MCF 10A (cell line): ENCODE data around the gene CCDC12. TPM values are rescaled to one million over a fixed set of nuclear protein-coding genes. Genes with fewer than 3 reads are reported as not detected.

Experiments used
- BruUV-seq: library from RNA; stranded (reverse); fragments of 400-500 nt; replicated peaks from 2 replicates; lab custom pipeline; 2021; lab: Mats Ljungman, UMichigan
- CTCF ChIA-PET: fragments of 300-600 bp; sonication (Branson Sonifier 250); formaldehyde crosslinking; extraction: SDS; loops from one replicate; lab custom pipeline; 2021; ENCODE audit warnings: antibody characterized with exemption, inconsistent platforms; lab: Yijun Ruan, JAX
- POLR2A ChIA-PET: fragments of 300-600, 350-650 bp; sonication (Branson Sonifier 250); formaldehyde crosslinking; extraction: SDS; loops from one replicate; lab custom pipeline; 2020; ENCODE audit warnings: antibody characterized with exemption, inconsistent platforms; lab: Yijun Ruan, JAX
- DNase-seq: peaks from one replicate; pipeline ENCODE4 v3.0.0-alpha.2; 2018; ENCODE audit not compliant: unreplicated experiment
- H3K27ac Mint-ChIP-seq: one replicate; pipeline ENCODE4 v1.8.0; 2022; ENCODE audit warnings: mild to moderate bottlenecking, low read depth, mixed read lengths; ENCODE audit not compliant: unreplicated experiment
- H3K27me3 Mint-ChIP-seq: one replicate; pipeline ENCODE4 v1.8.0; 2022; ENCODE audit warnings: mixed read lengths; ENCODE audit not compliant: insufficient read depth, unreplicated experiment
- H3K36me3 Mint-ChIP-seq: one replicate; pipeline ENCODE4 v1.8.0; 2022; ENCODE audit warnings: mild to moderate bottlenecking, moderate library complexity, mixed read lengths; ENCODE audit not compliant: insufficient read depth, unreplicated experiment
- H3K4me1 Mint-ChIP-seq: one replicate; pipeline ENCODE4 v1.8.0; 2022; ENCODE audit warnings: mixed read lengths; ENCODE audit not compliant: insufficient read depth, unreplicated experiment
- H3K4me3 Mint-ChIP-seq: one replicate; pipeline ENCODE4 v1.8.0; 2022; ENCODE audit warnings: mild to moderate bottlenecking, moderate library complexity, mixed read lengths; ENCODE audit not compliant: unreplicated experiment
- H3K9me3 Mint-ChIP-seq: one replicate; pipeline ENCODE4 v1.8.0; 2022; ENCODE audit warnings: mixed read lengths; ENCODE audit not compliant: unreplicated experiment
- CTCF ChIP-seq: fragments of 200-600 bp; IDR thresholded peaks from one replicate; pipeline ENCODE4 v1.8.0; 2022; ENCODE audit warnings: antibody characterized with exemption, mild to moderate bottlenecking; ENCODE audit not compliant: unreplicated experiment
- intact Hi-C: fragments of 100-400 bp; cut with micrococcal nuclease; formaldehyde crosslinking; loops from 2 replicates; pipeline ENCODE4 v1.14.1; 2022
- total RNA-seq: library from RNA; stranded (reverse); gene quantifications from 2 replicates; pipeline ENCODE4 v1.2.3, GENCODE V29; 2022

Gene CCDC12
- total RNA-seq, 1 experiment from 2014 or later = 45.9 TPM

- peaks cover 41% of the 10 kb centered on the region for H3K4me1 Mint-ChIP-seq
- H3K9me3 Mint-ChIP-seq = no peaks in the 10 kb centered on the region
- CTCF ChIA-PET = no interaction called here
- BruUV-seq = no TSS peak
- H3K36me3 Mint-ChIP-seq = peaks cover 17% of the 10 kb centered on the region
- H3K4me3 Mint-ChIP-seq = no peak overlapping the region
- TF ChIP-seq CTCF = no peak
- POLR2A ChIA-PET = no interaction called here
- no peaks in the 10 kb centered on the region for H3K27me3 Mint-ChIP-seq
- intact Hi-C loops = no loop called here
- H3K27ac Mint-ChIP-seq = no peak overlapping the region
- DNase-seq = no peak
Measured at GRCh38 chr3:46962990-46963389, 13.6 kb downstream of the CCDC12 start.

- ChIA-PET CTCF (no interaction called here), POLR2A (no interaction called here)
- Mint-ChIP-seq H3K4me1 (peaks cover 39% of the 10 kb centered on the region), H3K36me3 (peaks cover 22% of the 10 kb centered on the region), H3K4me3 (no peak overlapping the region), H3K9me3 (no peaks in the 10 kb centered on the region), H3K27me3 (no peaks in the 10 kb centered on the region), H3K27ac (no peak overlapping the region)
- intact Hi-C loops = no loop called here
- TF ChIP-seq CTCF = no peak
- no peak for DNase-seq
- no TSS peak for BruUV-seq
Measured at GRCh38 chr3:46962427-46962826, 14.1 kb downstream of the CCDC12 start.

- H3K4me1 Mint-ChIP-seq = peaks cover 27% of the 10 kb centered on the region
- TF ChIP-seq CTCF = no peak
- intact Hi-C loops = no loop called here
- H3K9me3 Mint-ChIP-seq = no peaks in the 10 kb centered on the region
- POLR2A ChIA-PET = interaction anchor here (0.8 kb wide), 1 partner anchor 15 kb away, joined by 3 read pairs; the partner anchor contains the start of gene CCDC12
- BruUV-seq = no TSS peak
- H3K27me3 Mint-ChIP-seq = no peaks in the 10 kb centered on the region
- no peak for DNase-seq
- H3K27ac Mint-ChIP-seq = peak overlapping the region; percentile 87
- H3K4me3 Mint-ChIP-seq = no peak overlapping the region
- H3K36me3 Mint-ChIP-seq = peaks cover 9% of the 10 kb centered on the region
- CTCF ChIA-PET = interaction anchor here (0.7 to 1.1 kb wide), 2 partner anchors 10 to 30 kb away, joined by 3 to 4 read pairs; no protein-coding TSS in a partner anchor
Measured at GRCh38 chr3:46960835-46961234, 15.7 kb downstream of the CCDC12 start.

- ChIA-PET CTCF (interaction anchor here (0.6 to 0.7 kb wide), 2 partner anchors 25 to 31 kb away, joined by 3 to 4 read pairs; no protein-coding TSS in a partner anchor), POLR2A (interaction anchor here (0.5 to 0.8 kb wide), 3 partner anchors 16 to 267 kb away, joined by 3 to 4 read pairs (median 3); partner anchors contain the start of genes ALS2CL and CCDC12)
- no TSS peak for BruUV-seq
- Mint-ChIP-seq H3K9me3 (no peaks in the 10 kb centered on the region), H3K4me3 (no peak overlapping the region), H3K4me1 (peaks cover 29% of the 10 kb centered on the region), H3K27ac (peak overlapping the region; percentile 87), H3K36me3 (peaks cover 9% of the 10 kb centered on the region), H3K27me3 (no peaks in the 10 kb centered on the region)
- TF ChIP-seq CTCF = no peak
- peak; percentile 21 for DNase-seq
- intact Hi-C loops = no loop called here
Measured at GRCh38 chr3:46960081-46960701, 16.4 kb downstream of the CCDC12 start.
